Endothelial cell of umbilical vein (primary cell): ENCODE results near the gene STMN1. TPM values are rescaled to one million over a fixed set of nuclear protein-coding genes. Genes with fewer than 3 reads are reported as not detected.

Experiments used
- BruUV-seq: library from RNA; stranded (reverse); fragments of 400-500 nt; replicated peaks from 2 replicates; lab custom pipeline; 2021; lab: Mats Ljungman, UMichigan
- CTCF ChIA-PET: fragments of 300-600, 350-600 bp; sonication (Branson Sonifier 250); formaldehyde crosslinking; loops from one replicate; lab custom pipeline; 2021; ENCODE audit warnings: antibody characterized with exemption, inconsistent platforms; lab: Charles Lee
- POLR2A ChIA-PET: fragments of 300-600, 350-600 bp; sonication (Branson Sonifier 250); formaldehyde crosslinking; loops from one replicate; lab custom pipeline; 2021; ENCODE audit warnings: antibody characterized with exemption, inconsistent platforms; lab: Charles Lee
- DNase-seq: peaks from one replicate; pipeline ENCODE4 v3.0.0-alpha.2; 2011; ENCODE audit warnings: low read depth, low spot score
- FAIRE-seq: peaks from 2 replicates; lab custom pipeline; 2011; peaks lifted over from hg19 to GRCh38; lab: Jason Lieb, UNC
- H2AFZ ChIP-seq: 2 replicates; pipeline ENCODE4 v1.6.0; 2012; ENCODE audit warnings: low read depth, low read length, control low read depth, inconsistent platforms
- H3K27ac ChIP-seq: 2 replicates; pipeline ENCODE4 v1.5.1; 2011; ENCODE audit warnings: low read depth, mild to moderate bottlenecking, control low read depth, low read length, moderate library complexity; ENCODE audit not compliant: insufficient read depth
- H3K27me3 ChIP-seq, 2 experiments: 2 replicates each; pipeline versions ENCODE4 v1.6.0 to v1.6.1; 2011; ENCODE audit warnings: low read length in 2 of 2, mixed read lengths in 1 of 2; ENCODE audit not compliant: control insufficient read depth in 2 of 2, insufficient read depth in 2 of 2
- H3K36me3 ChIP-seq, 2 experiments: 2 replicates in 1 of 2; 3 replicates in 1 of 2; pipeline ENCODE4 v1.5.1; 2011; ENCODE audit warnings: low read length in 2 of 2, mild to moderate bottlenecking in 1 of 2, moderate library complexity in 1 of 2; ENCODE audit not compliant: control insufficient read depth in 2 of 2, insufficient read depth in 2 of 2; ENCODE audit errors: extremely low read depth in 1 of 2
- H3K4me1 ChIP-seq: 3 replicates; pipeline ENCODE4 v1.5.1; 2011; ENCODE audit warnings: mild to moderate bottlenecking, low read length; ENCODE audit not compliant: control insufficient read depth, insufficient read depth; ENCODE audit errors: extremely low read depth
- H3K4me2 ChIP-seq: 2 replicates; pipeline ENCODE4 v1.6.1; 2011; ENCODE audit warnings: low read length, control low read depth, mixed read lengths; ENCODE audit not compliant: insufficient read depth
- H3K4me3 ChIP-seq, 3 experiments: fragments of 200-600 bp in 1 of 3; sonication (generic), shearing (Covaris generic) in 1 of 3; replicated peaks in 1 of 3; 2 replicates each; pipeline ENCODE4 v1.5.1; 2011 to 2016; ENCODE audit warnings: control low read depth in 3 of 3, low read length in 3 of 3, mild to moderate bottlenecking in 2 of 3, inconsistent platforms in 1 of 3, low read depth in 1 of 3, moderate library complexity in 1 of 3; ENCODE audit not compliant: insufficient read depth in 1 of 3
- H3K79me2 ChIP-seq: 2 replicates; pipeline ENCODE4 v1.6.0; 2012; ENCODE audit warnings: low read length, inconsistent platforms; ENCODE audit not compliant: control insufficient read depth, insufficient read depth
- H3K9ac ChIP-seq: replicated peaks from 2 replicates; pipeline ENCODE3; 2011; ENCODE audit warnings: low read length, control low read depth; ENCODE audit not compliant: insufficient read depth; ENCODE audit errors: extremely low read depth
- H3K9me1 ChIP-seq: replicated peaks from 3 replicates; pipeline ENCODE4 v1.6.0; 2011; ENCODE audit warnings: mild to moderate bottlenecking, low read length; ENCODE audit not compliant: control insufficient read depth, insufficient read depth; ENCODE audit errors: extremely low read depth
- H3K9me3 ChIP-seq: replicated peaks from 2 replicates; pipeline ENCODE4 v1.5.1; 2012; ENCODE audit warnings: low read length, inconsistent platforms; ENCODE audit not compliant: control insufficient read depth, insufficient read depth
- H4K20me1 ChIP-seq: replicated peaks from 2 replicates; pipeline ENCODE3; 2011; ENCODE audit warnings: mild to moderate bottlenecking, low read length; ENCODE audit not compliant: control insufficient read depth, insufficient read depth; ENCODE audit errors: extremely low read depth
- CTCF ChIP-seq, 2 donors: IDR thresholded peaks; 1 replicate in 1 of 2; 2 replicates in 1 of 2; pipeline ENCODE4 v1.5.1; 2011; ENCODE audit warnings: low read length in 2 of 2, mild to moderate bottlenecking in 2 of 2, moderate library complexity in 2 of 2, control low read depth in 1 of 2, inconsistent platforms in 1 of 2, low read depth in 1 of 2; ENCODE audit not compliant: insufficient read depth in 1 of 2; ENCODE audit errors: extremely low read depth in 1 of 2
- FOS ChIP-seq: IDR thresholded peaks from 2 replicates; pipeline ENCODE4 v1.6.1; 2011; ENCODE audit warnings: mild to moderate bottlenecking, low read length, moderate library complexity, borderline replicate concordance; ENCODE audit not compliant: insufficient read depth
- MYC ChIP-seq: IDR thresholded peaks from one replicate; pipeline ENCODE4 v1.6.1; 2011; ENCODE audit warnings: mild to moderate bottlenecking, low read depth, low read length
- POLR2A ChIP-seq: IDR thresholded peaks from 2 replicates; pipeline ENCODE4 v1.6.1; 2012; ENCODE audit warnings: low read depth, mild to moderate bottlenecking, control low read depth, low read length
- POLR2AphosphoS5 ChIP-seq: IDR thresholded peaks from 2 replicates; pipeline ENCODE4 v1.6.1; 2012; ENCODE audit warnings: low read depth, mild to moderate bottlenecking, control low read depth, low read length, moderate library complexity; ENCODE audit not compliant: insufficient read depth
- dilution Hi-C: fragments of 300-500 bp; cut with MboI; formaldehyde crosslinking; loops from one replicate; pipeline ENCODE4 v1.15.0; 2019; ENCODE audit warnings: low sequenced_read_pairs; ENCODE audit not compliant: extremely low pct_ligation_motif_present
- intact Hi-C: fragments of 100-400 bp; cut with micrococcal nuclease; formaldehyde crosslinking; loops from one replicate; pipeline ENCODE4 v1.10.0; 2022
- polyA plus RNA-seq, 4 experiments: library from polyadenylated mRNA; depleted of rRNA in 3 of 4; stranded (reverse) in 3 of 4; unstranded in 1 of 4; fragments of >200 nt; gene quantifications; 2 replicates each; pipeline versions ENCODE4 v1.2.1 to v1.2.3, GENCODE V29; 2011 to 2012; ENCODE audit warnings: missing spikeins in 1 of 4
- total RNA-seq: library from RNA; stranded (reverse); gene quantifications from 2 replicates; pipeline ENCODE4 v1.2.3, GENCODE V29; 2021

The STMN1 gene
- total and polyA plus RNA-seq, 2 donors (not counting 3 experiments of a cell fraction or from before 2014, with no cell fraction given) = 102 to 503 TPM

GRCh38 chr1:25904943-25905679 is 1.1 kb downstream of the STMN1 start:
- Histone ChIP-seq H4K20me1 (no peaks in the 10 kb centered on the region), H3K36me3 (peaks cover 16 to 27% of the 10 kb centered on the region in 2 experiments), H3K79me2 (peaks cover 45% of the 10 kb centered on the region), H3K27me3 (peaks cover 3 to 4% of the 10 kb centered on the region in 2 experiments), H3K4me2 (peak overlapping the region; percentile 96), H3K4me1 (peaks cover 17% of the 10 kb centered on the region), H3K9me1 (no peaks in the 10 kb centered on the region), H3K4me3 (peak overlapping the region; percentile 33 to 96 (median 88)), H2AFZ (peak overlapping the region; percentile 5), H3K9ac (peak overlapping the region; percentile 87), H3K27ac (peak overlapping the region; percentile 71), H3K9me3 (no peaks in the 10 kb centered on the region)
- POLR2A ChIA-PET = interaction anchor here (0.7 to 1.6 kb wide), 5 partner anchors 9 to 92 kb away, joined by 3 to 20 read pairs (median 4); partner anchors contain the start of gene PAFAH2
- CTCF ChIA-PET = interaction anchor here (1.1 to 15.3 kb wide), 5 partner anchors 10 to 93 kb away, joined by 3 to 404 read pairs (median 4); partner anchors contain the start of gene PAFAH2
- intact Hi-C loops = loop anchor here (1.0 to 10.0 kb wide), 5 partner anchors 8 to 250 kb away; partner anchors contain the start of genes FAM110D, PAFAH2 and PDIK1L
- peak; percentile 91 for DNase-seq
- BruUV-seq = TSS peak; percentile 25
- TF ChIP-seq MYC (no peak), POLR2A (peak; percentile 72), FOS (no peak), CTCF (IDR thresholded peaks at IDR 0.05; ENCODE audit: extremely low read depth in 1 of 2, insufficient read depth in 1 of 2, low read depth in 1 of 2, low read length in 2 of 2) (peak in 1 of 2 donors; percentile 3), POLR2AphosphoS5 (no peak)
- peak; percentile 80 for FAIRE-seq
- dilution Hi-C loops = no loop called here
